HG02981 (cell line): ENCODE results near the gene LRRC37A3.
A peak's percentile ranks its signal among the peaks of the same experiment; 100 is the strongest.
"Not testable (repeated sequence)": the region's sequence is repeated elsewhere in the genome, so short reads cannot be mapped to it uniquely, and the experiment has no call there.

ENCODE experiments used
- ATAC-seq: cut with Tn5 transposase; IDR thresholded peaks from one replicate; pipeline ENCODE4 v1.9.1; 2021; ENCODE audit warnings: mild to moderate bottlenecking, moderate library complexity; ENCODE audit not compliant: unreplicated experiment

LRRC37A3 gene

DNA sequence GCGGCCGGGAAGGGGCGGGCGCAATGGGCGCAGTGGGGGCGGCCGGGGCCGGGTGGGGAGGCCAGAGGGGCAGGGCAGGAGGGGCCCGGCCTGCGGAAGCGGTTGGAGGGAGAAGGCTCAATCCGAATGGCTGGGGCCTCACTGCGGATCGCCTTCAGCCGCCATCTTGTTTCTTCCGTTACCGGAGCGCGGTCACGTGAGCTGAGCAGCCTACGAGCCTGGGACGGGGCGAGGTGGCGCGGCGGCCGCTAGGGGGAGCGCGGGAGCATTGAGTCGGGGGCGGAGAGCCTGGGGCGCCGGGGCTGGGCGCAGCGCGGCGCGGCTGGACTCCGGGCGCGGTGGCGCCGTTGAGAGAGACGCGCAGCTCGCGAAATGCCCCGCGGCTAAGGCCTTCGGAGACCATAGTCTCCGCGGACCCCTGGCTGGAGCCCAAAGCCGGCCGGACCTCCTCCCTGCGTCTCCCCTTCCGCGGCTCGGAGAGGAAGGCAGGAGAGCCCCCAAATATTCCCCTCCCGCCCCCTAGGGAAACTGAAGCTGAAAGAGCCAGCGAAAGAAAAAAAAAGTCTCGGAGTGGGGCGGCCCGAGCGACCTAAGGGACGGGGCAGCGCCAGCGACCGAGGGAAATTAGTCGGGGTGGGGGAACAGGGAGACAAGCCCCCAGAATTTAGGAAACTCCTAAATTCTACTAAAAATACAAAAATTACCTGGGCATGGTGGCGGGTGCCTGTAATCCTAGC lies at the start of gene LRRC37A3:
LRRC37A3 (minus strand) TSS at position 190 of the 737 bp plus-strand sequence. CDS start 22,221 bp downstream, outside the sequence.
- ATAC-seq: peak; percentile 93

DNA sequence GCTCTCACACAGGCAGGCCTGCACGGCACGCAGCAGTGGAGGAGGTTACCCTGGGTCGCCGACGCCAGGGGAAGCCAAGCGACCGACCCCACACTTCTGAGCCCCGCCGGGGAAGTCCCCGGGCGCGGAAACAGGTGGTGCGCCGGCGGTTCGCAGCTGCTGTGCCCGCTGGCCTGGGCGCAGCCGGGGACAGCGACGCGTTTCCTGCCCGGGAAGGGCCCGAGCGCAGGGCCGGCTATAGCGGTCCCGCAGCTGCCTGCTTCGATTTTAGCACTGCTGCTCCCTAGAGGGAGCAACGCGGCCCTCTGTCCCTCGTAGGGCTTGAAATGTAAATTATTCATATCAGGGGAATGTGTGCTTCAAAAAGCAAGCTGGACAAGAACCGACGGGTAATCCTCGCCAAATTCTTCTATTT lies 46.6 kb upstream of the LRRC37A3 start:
- peak; percentile 92 for ATAC-seq

GRCh38 chr17:64965256-64965872 lies 46.1 kb upstream of the LRRC37A3 start:
- ATAC-seq: not testable (repeated sequence)

DNA sequence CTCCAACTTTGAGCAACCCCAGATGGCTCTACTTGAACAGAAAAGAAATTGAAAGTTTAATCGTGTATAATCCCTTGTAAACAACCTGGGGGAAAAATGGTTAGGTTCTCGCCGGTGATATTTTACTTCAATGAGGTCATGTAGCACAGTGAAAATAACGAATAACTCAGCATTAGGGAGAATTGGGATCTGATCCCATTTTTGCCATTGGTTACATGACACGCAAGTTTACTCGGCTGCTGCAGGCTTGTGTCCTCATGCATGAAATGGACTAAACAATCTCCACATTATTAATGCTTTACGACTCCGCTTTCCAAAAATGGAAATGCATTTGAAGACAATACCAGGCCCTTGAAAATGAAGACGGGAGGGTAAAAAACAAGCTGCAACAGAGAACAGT lies 45.5 kb upstream of the LRRC37A3 start:
- ATAC-seq: no peak

DNA sequence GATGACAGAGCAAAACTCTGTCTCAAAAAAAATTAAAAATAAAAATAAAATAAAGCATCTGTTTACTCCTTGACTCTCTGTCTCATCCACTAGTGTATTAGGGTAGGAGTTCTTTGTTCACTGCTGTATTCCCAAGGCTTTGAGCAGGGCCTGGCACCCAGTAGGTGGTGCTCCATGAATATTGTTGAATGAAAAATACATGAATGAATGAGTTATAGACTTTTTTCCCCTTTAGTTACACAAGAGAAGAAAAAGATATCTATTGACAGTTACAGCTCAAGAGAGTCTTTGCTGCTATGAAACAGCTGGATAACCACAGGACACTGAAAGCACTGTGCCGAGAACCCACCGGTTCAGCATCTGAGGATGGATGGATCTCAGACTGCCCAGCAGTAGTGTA lies 44.5 kb upstream of the LRRC37A3 start:
- not testable (repeated sequence) for ATAC-seq

- not testable (repeated sequence) for ATAC-seq
These were observed 42.5 kb upstream of the LRRC37A3 start for GRCh38 chr17:64961563-64962378.

- no peak for ATAC-seq
These were observed 32.6 kb upstream of the LRRC37A3 start for GRCh38 chr17:64951877-64952276.

GRCh38 chr17:64950871-64951270 lies 31.6 kb upstream of the LRRC37A3 start:
- no peak for ATAC-seq

GRCh38 chr17:64947152-64947551 lies 27.9 kb upstream of the LRRC37A3 start:
- no peak for ATAC-seq

- ATAC-seq: no peak
These were observed 22.5 kb upstream of the LRRC37A3 start for GRCh38 chr17:64941761-64942160.

- no peak for ATAC-seq
These were observed 21.8 kb upstream of the LRRC37A3 start for GRCh38 chr17:64941045-64941444.

DNA sequence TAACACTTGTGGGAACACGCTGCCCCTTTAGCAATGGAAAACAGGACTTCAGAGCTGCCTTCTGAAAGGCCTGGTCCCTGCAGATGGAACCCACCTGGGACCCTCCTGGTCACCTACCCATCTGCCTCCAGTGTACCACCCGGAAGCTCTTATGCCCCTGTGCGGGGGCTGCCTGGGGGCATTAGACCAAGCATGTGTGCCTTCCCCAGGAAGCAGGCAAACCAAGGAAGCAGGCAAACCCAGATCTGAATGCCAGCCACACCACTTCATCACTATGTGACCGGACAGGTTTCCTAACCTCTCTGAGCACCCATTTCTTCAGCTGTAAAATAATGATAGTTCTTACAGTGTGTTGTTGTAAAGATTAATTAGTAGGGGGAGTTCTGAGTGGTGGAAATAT lies 20.8 kb upstream of the LRRC37A3 start:
- no peak for ATAC-seq

- ATAC-seq: no peak
These were observed 19.7 kb upstream of the LRRC37A3 start for GRCh38 chr17:64938925-64939474.

GRCh38 chr17:64938290-64938689 lies 19.0 kb upstream of the LRRC37A3 start:
- no peak for ATAC-seq

DNA sequence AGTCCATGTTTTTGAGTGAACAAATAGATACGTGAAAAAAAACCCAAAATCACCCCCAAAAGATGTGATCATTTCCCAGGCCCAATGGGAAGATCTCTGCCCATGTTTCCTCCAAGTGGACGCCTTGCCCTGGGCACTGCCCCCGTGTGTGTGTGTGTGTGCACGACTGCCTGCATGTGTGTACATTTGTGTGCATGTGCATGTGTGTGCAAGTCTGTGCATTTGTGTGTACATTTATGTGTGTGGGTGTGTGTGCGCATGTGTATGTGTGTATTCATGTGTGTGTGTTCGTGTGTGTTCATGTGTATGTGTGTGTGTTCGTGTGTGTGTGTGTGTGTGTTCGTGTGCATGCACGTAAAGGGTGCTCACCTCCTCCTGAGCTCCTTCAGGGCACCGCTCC lies 16.8 kb upstream of the LRRC37A3 start:
- ATAC-seq: no peak

- not testable (repeated sequence) for ATAC-seq
These were observed 15.1 kb upstream of the LRRC37A3 start for GRCh38 chr17:64934284-64934778.

GRCh38 chr17:64932850-64933249 lies 13.6 kb upstream of the LRRC37A3 start:
- not testable (repeated sequence) for ATAC-seq

DNA sequence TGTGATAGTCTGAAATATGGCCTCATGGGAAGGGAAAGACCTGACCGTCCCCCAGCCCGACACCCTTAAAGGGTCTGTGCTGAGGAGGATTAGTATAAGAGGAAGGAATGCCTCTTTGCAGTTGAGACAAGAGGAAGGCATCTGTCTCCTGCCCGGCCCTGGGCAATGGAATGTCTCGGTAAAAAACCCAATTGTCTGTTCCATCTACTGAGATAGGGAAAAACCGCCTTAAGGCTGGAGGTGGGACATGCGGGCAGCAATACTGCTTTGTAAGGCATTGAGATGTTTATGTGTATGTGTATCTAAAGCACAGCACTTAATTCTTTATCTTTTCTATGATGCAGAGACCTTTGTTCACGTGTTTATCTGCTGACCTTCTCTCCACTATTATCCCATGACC lies 11.1 kb upstream of the LRRC37A3 start:
- not testable (repeated sequence) for ATAC-seq

- not testable (repeated sequence) for ATAC-seq
These were observed 10.3 kb upstream of the LRRC37A3 start for GRCh38 chr17:64929419-64930209.

DNA sequence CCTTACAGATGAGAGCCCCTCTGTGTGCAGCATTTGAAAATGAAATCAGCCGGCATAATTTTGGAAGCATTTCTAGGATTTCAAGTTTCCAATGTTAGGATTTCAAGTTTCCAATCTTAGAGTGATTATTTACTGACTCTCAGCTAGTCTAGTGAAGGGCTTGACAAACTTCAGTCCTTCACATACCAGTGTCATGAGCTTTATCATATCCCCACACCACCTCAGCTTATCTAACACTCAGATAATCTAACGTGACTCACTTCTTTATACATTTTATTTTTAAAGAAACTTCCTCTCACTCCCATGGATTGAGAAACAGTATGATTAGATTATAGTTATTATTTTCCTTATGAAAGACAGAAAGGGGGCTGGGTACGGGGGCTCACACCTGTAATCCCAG lies 9.4 kb upstream of the LRRC37A3 start:
- ATAC-seq: not testable (repeated sequence)
